Pons (tissue), 1 donor: Measurements from ENCODE around the gene LIMA1.
"Not testable (repeated sequence)": the region's sequence is repeated elsewhere in the genome, so short reads cannot be mapped to it uniquely, and the experiment has no call there.

Experiments
- DNase-seq: peaks from one replicate; pipeline ENCODE4 v3.0.0-alpha.2; 2016; ENCODE audit warnings: low spot score

LIMA1 gene

DNA sequence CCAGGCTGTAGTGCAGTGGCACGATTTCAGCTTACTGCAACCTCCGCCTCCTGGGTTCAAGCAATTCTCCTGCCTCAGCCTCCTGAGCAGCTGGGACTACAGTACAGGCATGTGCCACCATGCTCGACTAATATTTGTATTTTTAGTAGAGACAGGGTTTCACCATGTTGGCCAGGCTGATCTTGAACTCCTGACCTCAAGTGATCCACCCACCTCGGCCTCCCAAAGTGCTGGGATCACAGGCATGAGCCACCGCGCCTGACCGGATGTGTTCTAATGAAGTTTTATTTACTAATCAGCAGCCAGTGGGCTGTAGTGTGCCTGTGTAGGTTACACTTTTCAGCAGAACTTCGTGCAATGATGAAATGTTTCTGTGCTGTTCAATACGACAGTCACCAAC, 35.7 kb downstream of the LIMA1 start:
- DNase-seq, result not testable (repeated sequence)

DNA sequence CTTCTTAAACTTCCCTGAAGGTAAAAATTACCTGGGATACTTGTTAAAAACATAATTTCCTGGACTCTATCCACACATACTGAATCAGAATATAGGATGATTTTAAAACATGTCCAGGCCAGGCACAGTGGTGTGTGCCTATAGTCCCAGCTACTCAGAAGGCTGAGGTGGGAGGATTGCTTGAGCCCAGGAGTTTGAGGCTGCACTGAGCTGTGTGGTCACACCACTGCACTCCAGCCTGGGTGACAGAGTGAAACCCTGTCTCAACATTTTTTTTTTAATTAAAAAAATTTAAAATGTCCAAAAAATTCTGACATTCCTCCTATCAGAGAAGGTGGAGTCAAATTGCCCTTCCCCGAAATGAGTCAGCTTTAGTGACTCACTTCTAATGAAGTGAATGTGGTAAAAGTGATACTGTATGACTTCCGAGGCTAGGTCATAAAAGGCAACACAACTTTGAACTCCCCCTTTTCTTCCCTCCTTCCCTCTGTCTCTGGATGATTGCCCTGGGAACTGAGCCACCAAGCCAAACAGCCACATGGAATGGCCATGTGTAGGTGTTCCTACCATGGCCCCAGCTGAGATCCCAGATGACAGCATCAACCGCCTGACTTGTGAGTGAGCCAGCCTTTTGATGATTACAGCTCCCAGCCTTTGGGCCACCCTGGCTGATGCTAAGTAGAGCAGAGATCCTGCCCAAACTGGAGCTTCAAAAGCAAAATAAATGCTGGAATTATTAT, 36.3 kb downstream of the LIMA1 start:
- DNase-seq, result no peak

GRCh38 chr12:50246197-50246865, 37.0 kb downstream of the LIMA1 start:
- no peak for DNase-seq

- no peak for DNase-seq
Measured at GRCh38 chr12:50243507-50243906, 39.8 kb downstream of the LIMA1 start.

GRCh38 chr12:50242751-50243191, 40.5 kb downstream of the LIMA1 start:
- no peak for DNase-seq

- DNase-seq, result no peak
Measured at GRCh38 chr12:50241178-50241577, 42.1 kb downstream of the LIMA1 start.

DNA sequence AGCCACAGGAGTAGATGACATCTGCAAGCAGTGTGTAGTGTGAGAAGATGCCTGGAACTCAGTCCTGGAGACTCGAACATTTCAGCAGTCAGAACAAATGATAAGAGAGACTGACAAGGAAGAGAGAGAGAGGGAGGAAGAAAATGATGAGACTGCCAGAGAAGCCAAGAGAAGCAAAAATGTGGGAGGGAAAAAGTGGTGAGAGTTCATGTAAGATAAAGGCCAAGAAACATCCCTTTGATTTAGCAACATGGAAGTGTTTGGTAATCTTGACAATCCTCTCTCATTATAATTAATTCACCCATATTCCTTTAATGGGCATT, 42.6 kb downstream of the LIMA1 start:
- no peak for DNase-seq

- DNase-seq, result no peak
Measured at GRCh38 chr12:50240096-50240791, 43.1 kb downstream of the LIMA1 start.

- no peak for DNase-seq
Measured at GRCh38 chr12:50239355-50239891, 43.9 kb downstream of the LIMA1 start.

DNA sequence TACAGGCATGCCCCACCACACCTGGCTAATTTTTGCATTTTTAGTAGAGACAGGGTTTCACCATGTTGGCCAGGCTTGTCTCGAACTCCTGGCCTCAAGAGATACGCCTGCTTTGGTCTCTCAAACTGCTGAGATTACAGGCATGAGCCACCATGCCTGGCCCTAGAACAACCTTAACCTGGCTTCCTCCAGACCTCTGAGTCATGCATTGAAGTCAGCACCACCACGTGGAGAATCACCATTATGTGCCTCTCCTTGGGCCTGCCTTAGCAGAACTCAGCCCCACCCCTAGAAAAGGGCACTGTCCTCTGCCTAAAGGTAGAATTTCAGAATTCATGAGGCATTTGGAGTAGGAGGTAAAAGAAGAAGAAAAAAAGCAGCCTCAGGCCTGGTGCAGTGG, 49.0 kb downstream of the LIMA1 start:
- no peak for DNase-seq

GRCh38 chr12:50232771-50233209, 50.5 kb downstream of the LIMA1 start:
- DNase-seq, result no peak

GRCh38 chr12:50232206-50232605, 51.1 kb downstream of the LIMA1 start:
- no peak for DNase-seq

DNA sequence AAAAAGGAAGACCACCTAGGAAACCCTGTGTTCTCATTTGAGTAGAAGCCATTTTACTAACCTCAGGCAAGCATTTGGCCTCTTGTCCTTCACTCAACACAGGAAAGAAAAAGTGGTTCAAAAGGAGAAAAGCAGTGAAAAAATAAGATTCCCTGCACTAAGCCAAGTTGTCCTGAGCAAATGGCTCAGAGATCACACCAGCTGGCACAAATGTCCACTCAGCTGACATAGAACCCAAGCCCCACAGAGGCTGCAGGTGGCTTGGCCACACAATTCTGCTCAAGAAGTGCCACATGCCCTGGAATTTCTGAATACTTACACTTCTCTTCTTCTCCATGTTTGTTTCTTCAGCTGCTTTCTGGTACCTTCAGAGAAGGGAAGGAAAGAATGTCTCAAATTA, 52.0 kb downstream of the LIMA1 start:
- DNase-seq, result no peak

DNA sequence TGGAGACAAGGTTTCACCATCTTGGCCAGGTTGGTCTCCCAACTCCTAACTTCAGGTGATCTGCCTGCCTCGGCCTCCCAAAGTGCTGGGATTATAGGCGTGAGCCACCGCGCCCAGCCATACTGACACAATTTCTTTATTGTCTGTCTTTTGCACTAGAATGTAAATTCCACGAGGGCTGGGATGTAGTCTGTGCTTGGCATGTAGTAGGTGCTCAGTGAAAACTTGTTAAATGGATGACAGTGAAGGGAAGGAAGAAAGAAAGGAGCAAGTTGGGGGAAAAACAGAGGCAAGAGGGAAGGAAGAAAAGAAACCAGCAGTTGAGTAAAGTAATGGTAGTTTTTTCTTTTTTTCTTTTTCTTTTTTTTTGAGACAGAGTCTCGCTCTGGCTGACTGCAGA, 53.1 kb downstream of the LIMA1 start:
- DNase-seq, result no peak

DNA sequence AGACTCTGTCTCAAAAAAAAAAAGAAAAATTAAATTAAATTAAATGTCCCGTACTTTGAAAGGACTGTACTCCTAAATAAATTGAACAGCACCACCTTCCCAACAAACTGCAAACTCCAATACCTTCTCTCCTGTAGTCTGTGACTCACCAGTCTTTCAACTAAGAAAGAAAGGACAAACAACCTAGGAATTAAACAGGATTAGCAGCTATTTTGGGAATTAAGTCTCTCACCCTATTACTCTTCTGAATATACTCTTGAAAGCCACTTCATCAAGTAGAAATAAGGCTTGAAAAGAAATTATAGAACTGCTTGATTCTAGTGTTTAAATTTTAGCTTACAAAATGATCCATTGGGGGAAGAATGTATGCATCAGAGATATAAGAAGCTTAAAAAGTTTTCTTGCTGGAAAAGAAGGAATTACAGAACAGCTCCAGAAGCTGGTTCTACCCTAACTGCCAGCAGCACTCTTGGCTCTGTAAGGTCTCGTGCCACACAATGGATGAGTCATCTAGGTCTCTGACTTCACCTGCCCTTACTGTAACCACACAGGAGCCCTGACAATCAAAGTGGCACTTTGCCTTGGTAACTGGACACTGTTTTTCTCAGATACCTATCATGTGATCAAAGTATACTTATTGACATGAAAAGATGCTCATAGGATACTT, 59.2 kb downstream of the LIMA1 start:
- no peak for DNase-seq

DNA sequence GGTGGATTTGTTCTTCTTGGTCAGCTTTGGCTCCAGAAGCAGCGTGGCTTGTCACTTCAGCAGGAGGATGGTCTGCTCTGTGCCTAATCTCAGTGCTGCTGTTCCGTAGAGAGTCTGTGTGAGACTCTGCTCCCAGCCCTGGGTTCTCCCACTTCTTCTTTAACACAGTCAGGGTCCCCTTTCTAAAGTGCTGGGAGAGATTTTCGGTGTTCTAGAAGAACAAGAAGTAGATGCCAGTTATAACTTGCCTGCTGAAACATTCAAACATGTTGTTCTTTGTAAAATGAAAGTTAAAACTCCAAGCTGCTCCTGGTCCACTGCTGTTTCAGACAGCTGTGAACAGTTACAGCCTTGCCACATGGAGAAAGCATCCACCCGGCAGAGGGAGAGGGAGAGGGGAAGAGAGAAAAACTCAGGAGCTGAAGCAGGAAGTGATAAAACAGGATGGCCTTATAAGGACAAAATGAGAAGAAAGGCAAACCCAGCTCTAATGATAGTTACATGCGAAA, 61.0 kb downstream of the LIMA1 start:
- DNase-seq, result peak; percentile 85

- DNase-seq, result peak; percentile 80
Measured at GRCh38 chr12:50221228-50222008, 61.9 kb downstream of the LIMA1 start.

DNA sequence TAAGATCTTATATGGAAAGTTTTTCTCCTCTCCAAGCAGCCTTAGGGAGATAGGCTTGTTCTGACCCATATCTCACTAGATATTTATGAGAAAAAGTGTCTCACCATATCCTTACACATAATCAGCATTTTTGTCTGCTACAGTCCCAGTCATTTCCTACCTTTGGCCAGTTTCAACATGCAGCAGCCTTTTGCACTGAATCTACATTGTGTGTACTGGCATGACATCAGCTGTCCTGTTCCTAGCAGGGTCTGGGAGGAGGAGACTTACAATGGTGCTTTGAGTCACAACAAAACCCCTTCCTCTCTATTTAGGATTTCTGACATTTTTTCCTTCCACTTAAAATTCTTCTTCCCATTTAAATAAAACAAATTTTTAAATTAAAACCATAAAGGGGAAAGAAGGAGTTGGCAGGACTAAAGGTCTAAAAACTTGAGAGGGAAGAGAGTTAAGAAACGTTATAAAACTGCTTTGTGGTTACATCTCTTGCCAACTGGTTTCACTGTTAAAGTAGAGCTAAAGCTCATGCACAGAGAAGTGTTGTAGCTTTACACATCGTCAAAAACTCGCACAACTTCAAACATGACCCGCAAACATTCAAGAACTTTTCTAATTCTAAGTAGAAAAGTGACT, 62.8 kb downstream of the LIMA1 start:
- peak; percentile 59 for DNase-seq

GRCh38 chr12:50219544-50219943, 63.8 kb downstream of the LIMA1 start:
- no peak for DNase-seq

DNA sequence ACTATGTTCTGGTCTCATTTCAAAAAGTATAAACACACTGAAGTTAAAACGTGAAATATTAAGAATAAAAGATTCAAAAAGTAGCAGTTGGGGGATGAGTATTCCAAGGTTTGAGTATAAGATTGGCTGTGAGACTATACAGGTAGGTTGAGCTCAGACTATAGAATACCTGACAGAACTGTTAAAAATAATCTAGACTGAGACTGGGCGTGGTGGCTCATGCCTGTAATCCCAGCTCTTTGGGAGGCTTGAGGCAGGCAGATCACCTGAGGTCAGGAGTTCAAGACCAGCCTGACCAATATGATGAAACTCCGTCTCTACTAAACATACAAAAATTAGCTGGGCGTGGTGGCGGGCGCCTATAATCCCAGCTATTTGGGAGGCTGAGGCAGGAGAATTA, 64.3 kb downstream of the LIMA1 start:
- not testable (repeated sequence) for DNase-seq

DNA sequence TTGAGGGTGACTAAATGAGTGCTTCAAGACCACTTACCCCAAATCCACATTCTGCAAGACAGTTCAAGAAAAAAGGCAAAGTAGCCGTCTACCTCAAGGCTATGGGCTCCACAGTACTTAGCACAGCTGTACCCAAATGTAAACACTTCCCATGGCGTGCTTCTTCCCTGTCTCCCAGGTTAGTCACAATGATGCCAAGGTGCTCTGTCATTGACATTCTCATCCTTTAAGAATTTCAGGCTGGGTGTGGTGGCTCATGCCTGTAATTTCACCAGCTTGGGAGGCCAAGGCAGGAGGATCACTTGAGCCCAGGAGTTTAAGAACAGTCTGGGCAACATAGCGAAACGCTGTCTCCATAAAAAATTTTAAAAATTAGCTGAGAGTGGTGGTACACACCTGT, 64.9 kb downstream of the LIMA1 start:
- no peak for DNase-seq
